Panc1 (cell line): ENCODE measurements around the gene GABRB1.

Experiments
- POLR2AphosphoS5 ChIP-seq: IDR thresholded peaks from 2 replicates; pipeline ENCODE4 v1.6.1; 2012; ENCODE audit warnings: mild to moderate bottlenecking, low read depth, low read length, moderate library complexity
- TCF7L2 ChIP-seq: IDR thresholded peaks from 2 replicates; pipeline ENCODE4 v1.6.1; 2011; ENCODE audit warnings: mild to moderate bottlenecking, low read depth, low read length, inconsistent platforms
- TF ChIP-seq, protein P1 (sequence below): fragments of 450-650 bp; IDR thresholded peaks from 2 replicates; pipeline ENCODE4 v1.5.1; 2017; ENCODE audit warnings: mild to moderate bottlenecking
- TF ChIP-seq, protein P2 (sequence below), 2 experiments: IDR thresholded peaks; 2 replicates each; pipeline ENCODE4 v1.6.1; 2011 to 2012; ENCODE audit warnings: low read depth in 2 of 2, control low read depth in 1 of 2, low read length in 1 of 2, mild to moderate bottlenecking in 1 of 2, moderate library complexity in 1 of 2; ENCODE audit not compliant: insufficient read depth in 1 of 2

DNA sequence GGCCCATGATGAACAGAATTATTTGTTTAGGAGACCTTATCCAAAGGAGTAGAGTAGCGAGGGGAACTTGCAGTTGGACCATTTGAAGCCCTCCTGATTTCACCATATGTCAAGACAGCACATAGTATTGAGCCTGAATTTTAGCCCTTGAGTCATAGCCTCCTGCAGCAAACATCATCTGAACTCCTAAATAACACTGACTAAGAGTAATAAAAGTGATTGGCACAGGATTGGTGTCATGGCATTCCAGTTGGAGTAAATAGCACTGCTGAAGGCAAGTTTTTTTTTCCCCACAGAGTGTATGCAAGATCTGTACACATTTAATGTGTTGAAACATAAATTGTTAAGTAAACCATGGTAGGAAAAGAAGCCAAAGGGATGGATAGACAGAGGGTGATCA lies 343.1 kb downstream of the GABRB1 start:
- TF ChIP-seq POLR2AphosphoS5, result no peak
- TF ChIP-seq, protein P1, sequence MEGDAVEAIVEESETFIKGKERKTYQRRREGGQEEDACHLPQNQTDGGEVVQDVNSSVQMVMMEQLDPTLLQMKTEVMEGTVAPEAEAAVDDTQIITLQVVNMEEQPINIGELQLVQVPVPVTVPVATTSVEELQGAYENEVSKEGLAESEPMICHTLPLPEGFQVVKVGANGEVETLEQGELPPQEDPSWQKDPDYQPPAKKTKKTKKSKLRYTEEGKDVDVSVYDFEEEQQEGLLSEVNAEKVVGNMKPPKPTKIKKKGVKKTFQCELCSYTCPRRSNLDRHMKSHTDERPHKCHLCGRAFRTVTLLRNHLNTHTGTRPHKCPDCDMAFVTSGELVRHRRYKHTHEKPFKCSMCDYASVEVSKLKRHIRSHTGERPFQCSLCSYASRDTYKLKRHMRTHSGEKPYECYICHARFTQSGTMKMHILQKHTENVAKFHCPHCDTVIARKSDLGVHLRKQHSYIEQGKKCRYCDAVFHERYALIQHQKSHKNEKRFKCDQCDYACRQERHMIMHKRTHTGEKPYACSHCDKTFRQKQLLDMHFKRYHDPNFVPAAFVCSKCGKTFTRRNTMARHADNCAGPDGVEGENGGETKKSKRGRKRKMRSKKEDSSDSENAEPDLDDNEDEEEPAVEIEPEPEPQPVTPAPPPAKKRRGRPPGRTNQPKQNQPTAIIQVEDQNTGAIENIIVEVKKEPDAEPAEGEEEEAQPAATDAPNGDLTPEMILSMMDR, result no peak
- no peak for TF ChIP-seq TCF7L2
- TF ChIP-seq, protein P2, sequence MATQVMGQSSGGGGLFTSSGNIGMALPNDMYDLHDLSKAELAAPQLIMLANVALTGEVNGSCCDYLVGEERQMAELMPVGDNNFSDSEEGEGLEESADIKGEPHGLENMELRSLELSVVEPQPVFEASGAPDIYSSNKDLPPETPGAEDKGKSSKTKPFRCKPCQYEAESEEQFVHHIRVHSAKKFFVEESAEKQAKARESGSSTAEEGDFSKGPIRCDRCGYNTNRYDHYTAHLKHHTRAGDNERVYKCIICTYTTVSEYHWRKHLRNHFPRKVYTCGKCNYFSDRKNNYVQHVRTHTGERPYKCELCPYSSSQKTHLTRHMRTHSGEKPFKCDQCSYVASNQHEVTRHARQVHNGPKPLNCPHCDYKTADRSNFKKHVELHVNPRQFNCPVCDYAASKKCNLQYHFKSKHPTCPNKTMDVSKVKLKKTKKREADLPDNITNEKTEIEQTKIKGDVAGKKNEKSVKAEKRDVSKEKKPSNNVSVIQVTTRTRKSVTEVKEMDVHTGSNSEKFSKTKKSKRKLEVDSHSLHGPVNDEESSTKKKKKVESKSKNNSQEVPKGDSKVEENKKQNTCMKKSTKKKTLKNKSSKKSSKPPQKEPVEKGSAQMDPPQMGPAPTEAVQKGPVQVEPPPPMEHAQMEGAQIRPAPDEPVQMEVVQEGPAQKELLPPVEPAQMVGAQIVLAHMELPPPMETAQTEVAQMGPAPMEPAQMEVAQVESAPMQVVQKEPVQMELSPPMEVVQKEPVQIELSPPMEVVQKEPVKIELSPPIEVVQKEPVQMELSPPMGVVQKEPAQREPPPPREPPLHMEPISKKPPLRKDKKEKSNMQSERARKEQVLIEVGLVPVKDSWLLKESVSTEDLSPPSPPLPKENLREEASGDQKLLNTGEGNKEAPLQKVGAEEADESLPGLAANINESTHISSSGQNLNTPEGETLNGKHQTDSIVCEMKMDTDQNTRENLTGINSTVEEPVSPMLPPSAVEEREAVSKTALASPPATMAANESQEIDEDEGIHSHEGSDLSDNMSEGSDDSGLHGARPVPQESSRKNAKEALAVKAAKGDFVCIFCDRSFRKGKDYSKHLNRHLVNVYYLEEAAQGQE (IDR thresholded peaks at IDR 0.05; ENCODE audit: insufficient read depth in 1 of 2, low read depth in 2 of 2, low read length in 1 of 2), result no peak
